ENCODE results near the gene DIP2C. TPM values are rescaled to one million over a fixed set of nuclear protein-coding genes. Genes with fewer than 3 reads are reported as not detected.

DIP2C gene
- total RNA-seq, 1 experiment from 2014 or later: 11.0 TPM

DNA sequence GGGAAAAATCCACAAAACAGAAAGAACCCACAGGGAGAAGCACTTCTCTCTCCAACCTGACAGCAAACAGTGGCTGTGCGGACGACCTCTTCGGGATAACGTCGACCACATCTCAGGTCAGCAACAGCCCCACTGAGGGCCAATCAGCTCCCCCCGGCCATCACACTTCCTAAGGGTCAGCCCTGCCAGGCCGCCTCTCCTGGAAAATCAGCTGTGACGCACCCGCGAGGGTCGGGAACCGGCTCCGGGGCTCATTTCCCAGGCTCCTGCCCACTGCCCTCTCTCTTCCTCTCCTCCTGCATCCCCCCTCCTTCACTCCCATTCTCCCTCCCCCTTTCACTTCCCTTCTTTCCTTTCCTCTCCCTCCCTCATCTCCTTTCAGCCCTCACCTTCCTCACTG lies 118.3 kb downstream of the DIP2C start:
- no peak for DNase-seq
- intact Hi-C loops (cut with micrococcal nuclease; ENCODE audit: unreplicated experiment): no loop called here
- no TSS peak for BruUV-seq (replicated peaks)
- Mint-ChIP-seq H3K36me3 (ENCODE audit: insufficient read depth, unreplicated experiment) (no peaks in the 10 kb centered on the region), H3K9me3 (ENCODE audit: low read depth, unreplicated experiment) (peaks cover 2% of the 10 kb centered on the region), H3K4me3 (ENCODE audit: low read depth, unreplicated experiment) (no peak overlapping the region), H3K27me3 (ENCODE audit: unreplicated experiment) (no peaks in the 10 kb centered on the region), H3K4me1 (ENCODE audit: low read depth, unreplicated experiment) (peaks cover 11% of the 10 kb centered on the region), H3K27ac (ENCODE audit: unreplicated experiment) (no peak overlapping the region)
- TF ChIP-seq, protein P1, sequence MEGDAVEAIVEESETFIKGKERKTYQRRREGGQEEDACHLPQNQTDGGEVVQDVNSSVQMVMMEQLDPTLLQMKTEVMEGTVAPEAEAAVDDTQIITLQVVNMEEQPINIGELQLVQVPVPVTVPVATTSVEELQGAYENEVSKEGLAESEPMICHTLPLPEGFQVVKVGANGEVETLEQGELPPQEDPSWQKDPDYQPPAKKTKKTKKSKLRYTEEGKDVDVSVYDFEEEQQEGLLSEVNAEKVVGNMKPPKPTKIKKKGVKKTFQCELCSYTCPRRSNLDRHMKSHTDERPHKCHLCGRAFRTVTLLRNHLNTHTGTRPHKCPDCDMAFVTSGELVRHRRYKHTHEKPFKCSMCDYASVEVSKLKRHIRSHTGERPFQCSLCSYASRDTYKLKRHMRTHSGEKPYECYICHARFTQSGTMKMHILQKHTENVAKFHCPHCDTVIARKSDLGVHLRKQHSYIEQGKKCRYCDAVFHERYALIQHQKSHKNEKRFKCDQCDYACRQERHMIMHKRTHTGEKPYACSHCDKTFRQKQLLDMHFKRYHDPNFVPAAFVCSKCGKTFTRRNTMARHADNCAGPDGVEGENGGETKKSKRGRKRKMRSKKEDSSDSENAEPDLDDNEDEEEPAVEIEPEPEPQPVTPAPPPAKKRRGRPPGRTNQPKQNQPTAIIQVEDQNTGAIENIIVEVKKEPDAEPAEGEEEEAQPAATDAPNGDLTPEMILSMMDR (IDR thresholded peaks at IDR 0.05; ENCODE audit: unreplicated experiment): no peak
- CTCF ChIA-PET: interaction anchor here (0.7 kb wide), 1 partner anchor 242 kb away, joined by 3 read pairs; no protein-coding TSS in a partner anchor

DNA sequence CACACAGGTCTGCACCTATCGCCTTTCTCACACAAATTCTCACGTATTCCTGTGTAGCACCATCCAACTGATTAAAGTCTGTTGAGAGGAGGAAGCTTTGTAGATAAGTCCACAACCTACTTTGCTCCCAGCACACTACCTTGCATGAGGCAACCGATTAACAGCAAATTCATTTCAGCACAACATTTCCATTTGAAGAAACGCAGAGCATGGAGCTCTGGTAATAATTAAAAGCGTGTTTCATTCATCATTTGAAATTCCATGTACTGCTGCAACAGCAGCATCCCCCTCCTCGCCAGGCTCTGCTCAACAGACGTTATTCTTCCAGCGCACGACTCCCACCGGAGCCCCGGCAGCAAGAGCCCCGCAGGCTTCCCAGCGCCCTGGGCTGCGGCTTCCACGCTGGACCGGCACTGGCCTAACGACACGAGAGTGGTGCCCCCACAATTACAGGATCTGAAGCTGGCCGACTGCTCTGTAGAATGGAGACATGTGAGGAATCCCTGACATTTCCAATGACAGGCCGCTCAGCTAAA lies 118.8 kb downstream of the DIP2C start:
- CTCF ChIA-PET: interaction anchor here (0.7 kb wide), 1 partner anchor 243 kb away, joined by 3 read pairs; no protein-coding TSS in a partner anchor
- Mint-ChIP-seq H3K27ac (ENCODE audit: unreplicated experiment) (no peak overlapping the region), H3K36me3 (ENCODE audit: insufficient read depth, unreplicated experiment) (no peaks in the 10 kb centered on the region), H3K9me3 (ENCODE audit: low read depth, unreplicated experiment) (peaks cover 2% of the 10 kb centered on the region), H3K4me1 (ENCODE audit: low read depth, unreplicated experiment) (peaks cover 7% of the 10 kb centered on the region), H3K27me3 (ENCODE audit: unreplicated experiment) (no peaks in the 10 kb centered on the region), H3K4me3 (ENCODE audit: low read depth, unreplicated experiment) (no peak overlapping the region)
- TF ChIP-seq, protein P1 (IDR thresholded peaks at IDR 0.05; ENCODE audit: unreplicated experiment): no peak
- no peak for DNase-seq
- intact Hi-C loops (cut with micrococcal nuclease; ENCODE audit: unreplicated experiment): no loop called here
- BruUV-seq (replicated peaks): no TSS peak

DNA sequence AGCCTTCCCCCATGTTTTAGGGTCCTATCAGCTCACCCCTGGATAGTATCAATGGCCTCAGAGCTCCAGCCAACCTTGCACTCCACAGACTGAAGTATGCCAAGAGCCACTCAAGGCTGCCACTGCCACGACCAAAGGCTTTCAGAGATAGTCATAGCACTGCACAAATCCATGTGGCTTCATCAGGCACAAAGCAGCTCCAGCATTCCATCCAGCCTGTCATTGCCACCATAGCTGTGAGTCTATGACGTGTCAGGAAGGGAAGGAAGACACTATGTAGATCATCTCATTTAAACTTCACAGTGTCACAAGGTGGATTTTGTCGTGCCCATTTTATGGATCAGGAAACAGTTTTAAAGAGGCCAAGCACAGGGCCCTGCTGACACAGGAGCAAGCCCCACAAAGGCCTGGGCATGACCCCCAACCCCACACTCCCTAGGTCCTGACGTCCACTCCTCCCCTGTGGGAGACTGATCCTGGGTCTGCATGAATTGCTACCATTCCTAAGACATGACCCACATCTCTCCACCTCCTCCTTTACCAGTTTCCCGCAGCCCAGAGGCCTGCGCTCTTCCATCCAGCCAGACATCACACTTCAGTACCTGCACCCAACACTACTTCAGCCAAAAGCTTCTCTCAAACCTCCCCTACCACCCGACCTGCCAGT lies 119.4 kb downstream of the DIP2C start:
- Mint-ChIP-seq H3K27me3 (ENCODE audit: unreplicated experiment) (no peaks in the 10 kb centered on the region), H3K4me3 (ENCODE audit: low read depth, unreplicated experiment) (no peak overlapping the region), H3K4me1 (ENCODE audit: low read depth, unreplicated experiment) (peaks cover under 1% of the 10 kb centered on the region), H3K9me3 (ENCODE audit: low read depth, unreplicated experiment) (peaks cover 2% of the 10 kb centered on the region), H3K27ac (ENCODE audit: unreplicated experiment) (no peak overlapping the region), H3K36me3 (ENCODE audit: insufficient read depth, unreplicated experiment) (no peaks in the 10 kb centered on the region)
- TF ChIP-seq, protein P1 (IDR thresholded peaks at IDR 0.05; ENCODE audit: unreplicated experiment): no peak
- intact Hi-C loops (cut with micrococcal nuclease; ENCODE audit: unreplicated experiment): no loop called here
- BruUV-seq (replicated peaks): no TSS peak
- no peak for DNase-seq
- CTCF ChIA-PET: no interaction called here

DNA sequence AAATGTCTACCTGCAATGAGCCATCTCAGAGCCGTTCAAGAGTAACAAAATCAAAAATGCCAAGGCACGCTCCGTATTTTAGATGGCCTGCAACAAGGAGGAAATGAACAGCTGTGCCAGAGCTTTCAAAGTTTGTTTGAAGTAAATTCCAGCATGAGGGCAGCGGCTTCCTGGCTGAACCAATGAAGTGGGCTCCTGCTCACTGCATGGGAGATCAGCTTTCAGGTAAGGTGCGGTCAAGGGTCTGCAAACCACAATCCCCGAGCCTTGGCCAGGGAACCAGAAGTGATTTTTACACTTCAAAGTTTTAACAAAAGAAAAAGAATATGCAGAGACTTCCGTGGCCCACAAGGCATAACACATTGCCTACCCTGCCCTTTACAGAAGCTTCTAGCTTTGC lies 120.6 kb downstream of the DIP2C start:
- Mint-ChIP-seq H3K9me3 (ENCODE audit: low read depth, unreplicated experiment) (peaks cover 11% of the 10 kb centered on the region), H3K4me3 (ENCODE audit: low read depth, unreplicated experiment) (no peak overlapping the region), H3K4me1 (ENCODE audit: low read depth, unreplicated experiment) (no peaks in the 10 kb centered on the region), H3K36me3 (ENCODE audit: insufficient read depth, unreplicated experiment) (no peaks in the 10 kb centered on the region), H3K27me3 (ENCODE audit: unreplicated experiment) (no peaks in the 10 kb centered on the region), H3K27ac (ENCODE audit: unreplicated experiment) (no peak overlapping the region)
- DNase-seq: no peak
- intact Hi-C loops (cut with micrococcal nuclease; ENCODE audit: unreplicated experiment): no loop called here
- BruUV-seq (replicated peaks): no TSS peak
- CTCF ChIA-PET: no interaction called here
- TF ChIP-seq, protein P1 (IDR thresholded peaks at IDR 0.05; ENCODE audit: unreplicated experiment): no peak

All from Calu3 (cell line).